A673 (cell line): ENCODE results near the gene BLVRA.

Experiments used
- EZH2 ChIP-seq: fragments of 200-600 bp; sonication (generic); IDR thresholded peaks from 2 replicates; pipeline ENCODE4 v1.6.1; 2017; ENCODE audit warnings: borderline replicate concordance, low read depth, mild to moderate bottlenecking, mixed read lengths, antibody characterized with exemption, low read length; ENCODE audit not compliant: poor library complexity, severe bottlenecking
- TF ChIP-seq, protein P1 (sequence below): fragments of 300-800, 200-600 bp; sonication (generic); conservative IDR thresholded peaks from 2 replicates; pipeline ENCODE4 v1.5.1; 2017; ENCODE audit warnings: low read depth, mild to moderate bottlenecking, antibody characterized with exemption, low read length, moderate library complexity, mixed read lengths

DNA sequence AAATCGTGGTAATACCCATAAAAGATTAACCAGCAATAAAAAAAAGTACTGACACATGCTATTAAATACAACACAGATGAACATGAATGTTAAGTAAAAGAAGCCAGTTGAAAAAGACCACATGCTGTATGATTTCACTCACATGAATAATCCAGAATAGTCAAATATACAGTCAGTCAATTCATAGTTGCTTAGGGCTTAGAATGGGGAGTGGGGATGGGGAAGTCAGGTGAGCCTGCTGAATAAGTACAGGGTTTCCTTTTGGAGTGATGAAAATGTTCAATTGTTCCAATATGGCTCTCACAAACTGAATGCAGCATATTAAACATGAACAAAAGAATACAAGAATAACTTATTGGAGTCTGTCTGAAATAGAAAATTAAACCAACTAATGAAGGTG is 31.0 kb upstream of the BLVRA start:
- TF ChIP-seq, protein P1, sequence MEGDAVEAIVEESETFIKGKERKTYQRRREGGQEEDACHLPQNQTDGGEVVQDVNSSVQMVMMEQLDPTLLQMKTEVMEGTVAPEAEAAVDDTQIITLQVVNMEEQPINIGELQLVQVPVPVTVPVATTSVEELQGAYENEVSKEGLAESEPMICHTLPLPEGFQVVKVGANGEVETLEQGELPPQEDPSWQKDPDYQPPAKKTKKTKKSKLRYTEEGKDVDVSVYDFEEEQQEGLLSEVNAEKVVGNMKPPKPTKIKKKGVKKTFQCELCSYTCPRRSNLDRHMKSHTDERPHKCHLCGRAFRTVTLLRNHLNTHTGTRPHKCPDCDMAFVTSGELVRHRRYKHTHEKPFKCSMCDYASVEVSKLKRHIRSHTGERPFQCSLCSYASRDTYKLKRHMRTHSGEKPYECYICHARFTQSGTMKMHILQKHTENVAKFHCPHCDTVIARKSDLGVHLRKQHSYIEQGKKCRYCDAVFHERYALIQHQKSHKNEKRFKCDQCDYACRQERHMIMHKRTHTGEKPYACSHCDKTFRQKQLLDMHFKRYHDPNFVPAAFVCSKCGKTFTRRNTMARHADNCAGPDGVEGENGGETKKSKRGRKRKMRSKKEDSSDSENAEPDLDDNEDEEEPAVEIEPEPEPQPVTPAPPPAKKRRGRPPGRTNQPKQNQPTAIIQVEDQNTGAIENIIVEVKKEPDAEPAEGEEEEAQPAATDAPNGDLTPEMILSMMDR, result no peak
- TF ChIP-seq EZH2, result no peak
